K562 (cell line): ENCODE measurements around the gene OR10J1. TPM values are rescaled to one million over a fixed set of nuclear protein-coding genes. Genes with fewer than 3 reads are reported as not detected.

ENCODE experiments used
- ATAC-seq: fragments of 200-7000 bp; cut with Tn5 transposase; 3 replicates; pipeline ENCODE4 v1.9.1; 2020; ENCODE audit warnings: moderate library complexity
- BruUV-seq: library from RNA; stranded (reverse); fragments of 400-500 nt; replicated peaks from 2 replicates; lab custom pipeline; 2021; lab: Mats Ljungman, UMichigan
- CTCF ChIA-PET: fragments of 300-600 bp; formaldehyde crosslinking; extraction: SDS; loops from one replicate; lab custom pipeline; 2021; ENCODE audit warnings: low intra/inter-chr PET ratio; lab: Yijun Ruan, JAX
- POLR2A ChIA-PET: fragments of 300-600, 350-650 bp; sonication (Branson Sonifier 250); formaldehyde crosslinking; extraction: SDS; loops from one replicate; lab custom pipeline; 2021; ENCODE audit warnings: antibody characterized with exemption, inconsistent platforms; lab: Yijun Ruan, JAX
- DNase-seq, 4 experiments: peaks; one replicate each; pipeline versions ENCODE4 v3.0.0 to v3.0.0-alpha.2; 2011 to 2018; ENCODE audit warnings: low spot score in 3 of 4, mixed read lengths in 3 of 4; ENCODE audit errors: extremely low read depth in 1 of 4
- FAIRE-seq: peaks from 2 replicates; lab custom pipeline; 2011; peaks lifted over from hg19 to GRCh38; lab: Jason Lieb, UNC
- H2AFZ ChIP-seq: 2 replicates; pipeline ENCODE4 v1.6.0; 2011; ENCODE audit warnings: low read depth, low read length, control low read depth, inconsistent platforms
- H3K27ac ChIP-seq: fragments of 200-600 bp; 3 replicates; pipeline ENCODE4 v1.8.0; 2011; ENCODE audit warnings: low read depth, mild to moderate bottlenecking, control low read depth, inconsistent platforms, low read length, moderate library complexity, mixed read lengths; ENCODE audit errors: extremely low read depth
- H3K27me3 ChIP-seq, 2 experiments: fragments of 300-600 bp in 1 of 2; 2 replicates in 1 of 2; 3 replicates in 1 of 2; pipeline versions ENCODE4 v1.6.0 to v1.8.0; 2011; ENCODE audit warnings: inconsistent platforms in 2 of 2, low read length in 2 of 2, mild to moderate bottlenecking in 1 of 2, mixed read lengths in 1 of 2, moderate library complexity in 1 of 2; ENCODE audit not compliant: control insufficient read depth in 2 of 2, insufficient read depth in 2 of 2
- H3K36me3 ChIP-seq: fragments of 300-600 bp; 3 replicates; pipeline ENCODE4 v1.8.0; 2011; ENCODE audit warnings: mild to moderate bottlenecking, low read length, inconsistent platforms; ENCODE audit not compliant: control insufficient read depth, insufficient read depth
- H3K4me1 ChIP-seq, 2 experiments: fragments of 200-600 bp in 1 of 2; replicated peaks in 1 of 2; 2 replicates in 1 of 2; 3 replicates in 1 of 2; pipeline versions ENCODE4 v1.5.1 to v1.8.0; 2011; ENCODE audit warnings: inconsistent platforms in 2 of 2, low read length in 2 of 2, mild to moderate bottlenecking in 1 of 2, mixed read lengths in 1 of 2, moderate library complexity in 1 of 2; ENCODE audit not compliant: control insufficient read depth in 2 of 2, insufficient read depth in 2 of 2
- H3K4me2 ChIP-seq: 2 replicates; pipeline ENCODE4 v1.6.1; 2011; ENCODE audit warnings: low read length, control low read depth, inconsistent platforms, mixed read lengths; ENCODE audit not compliant: insufficient read depth
- H3K4me3 ChIP-seq: fragments of 200-600 bp; sonication (generic), shearing (Covaris generic); 2 replicates; pipeline ENCODE4 v1.5.1; 2016; ENCODE audit warnings: control low read depth, inconsistent platforms
- H3K79me2 ChIP-seq: fragments of 200-600 bp; 3 replicates; pipeline ENCODE4 v1.8.0; 2011; ENCODE audit warnings: low read length, inconsistent platforms; ENCODE audit not compliant: control insufficient read depth, insufficient read depth
- H3K9ac ChIP-seq, 2 experiments: 2 replicates each; pipeline versions ENCODE4 v1.6.0 to v1.6.1; 2011; ENCODE audit warnings: low read depth in 2 of 2, low read length in 2 of 2, control low read depth in 1 of 2, inconsistent platforms in 1 of 2, mild to moderate bottlenecking in 1 of 2, mixed read lengths in 1 of 2; ENCODE audit not compliant: insufficient read depth in 1 of 2
- H3K9me1 ChIP-seq: one replicate; pipeline ENCODE4 v1.6.0; 2011; ENCODE audit warnings: inconsistent platforms, mild to moderate bottlenecking, low read length, moderate library complexity; ENCODE audit not compliant: control insufficient read depth, insufficient read depth
- H3K9me3 ChIP-seq: replicated peaks from 2 replicates; pipeline ENCODE4 v1.5.1; 2011; ENCODE audit warnings: low read depth, low read length, inconsistent platforms; ENCODE audit not compliant: control insufficient read depth, insufficient read depth
- H4K20me1 ChIP-seq: replicated peaks from 2 replicates; pipeline ENCODE4 v1.6.1; 2011; ENCODE audit warnings: low read length, inconsistent platforms, mixed read lengths; ENCODE audit not compliant: control insufficient read depth, insufficient read depth
- CBX3 ChIP-seq, 2 experiments: IDR thresholded peaks; 1 replicate in 1 of 2; 2 replicates in 1 of 2; pipeline ENCODE4 v1.6.1; 2012; ENCODE audit warnings: inconsistent platforms in 2 of 2, low read length in 2 of 2, borderline replicate concordance in 1 of 2, control low read depth in 1 of 2
- CCAR2 ChIP-seq: fragments of 200-400 bp; formaldehyde crosslinking; IDR thresholded peaks from 2 replicates; pipeline ENCODE4 v1.6.1; 2017; ENCODE audit warnings: mild to moderate bottlenecking, low read depth, low read length
- CEBPG ChIP-seq, 3 experiments: fragments of 200-800 bp in 1 of 3; sonication (Bioruptor generic) in 1 of 3; sonication (generic) in 1 of 3; formaldehyde crosslinking in 1 of 3; IDR thresholded peaks in 2 of 3; conservative IDR thresholded peaks in 1 of 3; 2 replicates each; pipeline versions ENCODE4 v1.6.1 to v1.8.0; 2016 to 2022; ENCODE audit warnings: missing compliant biosample characterization in 2 of 3, missing genetic modification characterization in 2 of 3, mild to moderate bottlenecking in 1 of 3, missing genetic modification reagents in 1 of 3
- EP400 ChIP-seq: fragments of 450-650 bp; IDR thresholded peaks from 2 replicates; pipeline ENCODE4 v1.6.1; 2017; ENCODE audit warnings: antibody characterized with exemption, mild to moderate bottlenecking, moderate library complexity
- HCFC1 ChIP-seq: IDR thresholded peaks from 2 replicates; pipeline ENCODE4 v1.6.1; 2012; ENCODE audit warnings: low read depth, low read length, improper control_type of control experiment
- HMG20B ChIP-seq: fragments of 250-450 bp; sonication (Bioruptor Pico); IDR thresholded peaks from 2 replicates; pipeline ENCODE4 v1.5.0; 2021; ENCODE audit warnings: mild to moderate bottlenecking
- IFI16 ChIP-seq: fragments of 250-450 bp; sonication (Bioruptor Pico); IDR thresholded peaks from 2 replicates; pipeline ENCODE4 v2.1.2; 2022; ENCODE audit warnings: mild to moderate bottlenecking, inconsistent platforms
- IRF2 ChIP-seq: sonication (generic); formaldehyde crosslinking; IDR thresholded peaks from 2 replicates; pipeline ENCODE4 v1.8.1; 2022; ENCODE audit warnings: mild to moderate bottlenecking, missing genetic modification reagents
- MCM7 ChIP-seq, 2 experiments: fragments of 450-650 bp; IDR thresholded peaks; 2 replicates each; pipeline ENCODE4 v1.6.1; 2016 to 2018
- SMAD3 ChIP-seq: fragments of 450-650 bp; formaldehyde crosslinking; conservative IDR thresholded peaks from 2 replicates; pipeline ENCODE4 v1.4.0; 2020; ENCODE audit warnings: mild to moderate bottlenecking
- SRSF3 ChIP-seq: fragments of 200-400 bp; formaldehyde crosslinking; IDR thresholded peaks from 2 replicates; pipeline ENCODE4 v1.6.1; 2016; ENCODE audit warnings: mild to moderate bottlenecking, low read length, moderate library complexity; ENCODE audit not compliant: insufficient read depth
- TAF1 ChIP-seq: IDR thresholded peaks from 2 replicates; pipeline ENCODE4 v1.6.1; 2011; ENCODE audit warnings: mild to moderate bottlenecking, low read length, moderate library complexity; ENCODE audit not compliant: insufficient read depth, control insufficient read depth, severe bottlenecking; ENCODE audit errors: extremely low read depth
- TOE1 ChIP-seq, 2 experiments: fragments of 450-650 bp in 1 of 2; sonication (generic) in 1 of 2; formaldehyde crosslinking in 1 of 2; IDR thresholded peaks; 2 replicates each; pipeline versions ENCODE4 v1.7.1 to v1.8.0; 2016 to 2022; ENCODE audit warnings: borderline replicate concordance in 2 of 2, mild to moderate bottlenecking in 2 of 2, antibody characterized with exemption in 1 of 2, inconsistent platforms in 1 of 2, low read depth in 1 of 2, missing genetic modification reagents in 1 of 2, moderate library complexity in 1 of 2
- ZBTB34 ChIP-seq: fragments of 250-450 bp; sonication (Bioruptor Pico); IDR thresholded peaks from 2 replicates; pipeline ENCODE4 v1.8.0; 2021; ENCODE audit warnings: mild to moderate bottlenecking, moderate library complexity
- ZBTB8A ChIP-seq: fragments of 450-650 bp; IDR thresholded peaks from 2 replicates; pipeline ENCODE4 v1.6.1; 2018; ENCODE audit warnings: mild to moderate bottlenecking, moderate library complexity; ENCODE audit not compliant: partially characterized antibody
- ZKSCAN1 ChIP-seq: fragments of 150-350 bp; IDR thresholded peaks from 2 replicates; pipeline ENCODE4 v1.6.1; 2016; ENCODE audit warnings: low read depth, low read length
- ZNF232 ChIP-seq: sonication (generic); formaldehyde crosslinking; IDR thresholded peaks from 2 replicates; pipeline ENCODE4 v1.8.0; 2022; ENCODE audit warnings: mild to moderate bottlenecking, missing genetic modification reagents
- ZNF354B ChIP-seq: fragments of 250-450 bp; sonication (Bioruptor Pico); IDR thresholded peaks from 2 replicates; pipeline ENCODE4 v1.4.0; 2020
- ZNF384 ChIP-seq: IDR thresholded peaks from 2 replicates; pipeline ENCODE4 v1.6.1; 2012; ENCODE audit warnings: low read depth, low read length, improper control_type of control experiment
- ZNF584 ChIP-seq: fragments of 200-800 bp; sonication (Bioruptor generic); IDR thresholded peaks from 2 replicates; pipeline ENCODE4 v1.6.1; 2016; ENCODE audit warnings: low read depth, mild to moderate bottlenecking, missing genetic modification characterization, missing compliant biosample characterization
- ZNF644 ChIP-seq: fragments of 200-800 bp; sonication (Bioruptor generic); IDR thresholded peaks from 2 replicates; pipeline ENCODE4 v1.6.1; 2016; ENCODE audit warnings: low read depth, missing genetic modification characterization, missing compliant biosample characterization
- ZNF778 ChIP-seq: fragments of 450-650 bp; formaldehyde crosslinking; IDR thresholded peaks from 2 replicates; pipeline ENCODE4 v1.4.0; 2020; ENCODE audit warnings: mild to moderate bottlenecking, moderate library complexity
- WGBS: fragments of 100-300 bp; shearing (Covaris generic); methylation state at CpG from one replicate; pipeline ENCODE4 v1.1.6; 2016; ENCODE audit warnings: low coverage, mixed read lengths; ENCODE audit not compliant: insufficient coverage; ENCODE audit errors: missing lambda C conversion rate; 5-methylcytosine and 5-hydroxymethylcytosine counted together
- in situ Hi-C: fragments of 300-500 bp; cut with MboI; formaldehyde crosslinking; loops from 4 replicates; pipeline ENCODE4 v1.15.0; 2018; ENCODE audit warnings: inconsistent platforms, mixed read lengths
- intact Hi-C: fragments of 100-400 bp; cut with micrococcal nuclease; formaldehyde crosslinking; loops from 2 replicates; pipeline ENCODE4 v1.14.2; 2022
- polyA plus RNA-seq, 8 experiments: library from polyadenylated mRNA; depleted of rRNA in 4 of 8; stranded (reverse) in 5 of 8; unstranded in 3 of 8; fragments of >200 nt; fragmentation: Nextera tagmentation in 2 of 8; fragmentation: Illumina TruSeq in 1 of 8; extraction: Ambion mirVana in 2 of 8; extraction: Trizol in 1 of 8; gene quantifications; 2 replicates each; pipeline versions ENCODE4 v1.2.1 to v1.2.3, GENCODE V29; 2011 to 2014; ENCODE audit warnings: inconsistent platforms in 1 of 8, missing spikeins in 1 of 8
- total RNA-seq, 7 experiments: library from RNA; depleted of rRNA in 6 of 7; stranded (reverse); fragments of >200 nt in 6 of 7; fragmentation: Illumina TruSeq in 2 of 7; extraction: Trizol in 2 of 7; gene quantifications; 2 replicates each; pipeline versions ENCODE4 v1.2.1 to v1.2.3, GENCODE V29; 2011 to 2021; ENCODE audit warnings: low replicate concordance in 1 of 7

Gene OR10J1
- total and polyA plus RNA-seq, 9 of the 15 experiments (the other 6 are each of a cell fraction or from before 2014, with no cell fraction given): not detected

GRCh38 chr1:159469921-159470533 lies 30.5 kb downstream of the OR10J1 start (continued):
- TF ChIP-seq TAF1: no peak
- no peak for TF ChIP-seq ZNF644 (tag)
- no peak for TF ChIP-seq ZNF232 (CRISPR knock-in tag)
- TF ChIP-seq HCFC1: no peak
- TF ChIP-seq TOE1 (IDR thresholded peaks at IDR 0.05; ENCODE audit: borderline replicate concordance): no peak
- TF ChIP-seq TOE1 (CRISPR knock-in tag; IDR thresholded peaks at IDR 0.05; ENCODE audit: borderline replicate concordance, low read depth): no peak
- TF ChIP-seq SRSF3: no peak

GRCh38 chr1:159473335-159473734 lies 33.8 kb downstream of the OR10J1 start:
- FAIRE-seq: no peak
- no peak for DNase-seq
- Histone ChIP-seq H3K9me1 (no peaks in the 10 kb centered on the region), H3K36me3 (no peaks in the 10 kb centered on the region), H3K4me1 (no peaks in the 10 kb centered on the region), H3K27ac (no peak overlapping the region), H3K9ac (no peak overlapping the region), H4K20me1 (no peaks in the 10 kb centered on the region), H3K79me2 (no peaks in the 10 kb centered on the region), H2AFZ (no peak overlapping the region), H3K4me2 (no peak overlapping the region), H3K4me3 (no peak overlapping the region), H3K9me3 (0 out of 2 replicates have a peak, but pooled peaks cover 2% of the 10 kb centered on the region), H3K27me3 (no peaks in the 10 kb centered on the region)
- CTCF ChIA-PET: no interaction called here
- no peak for ATAC-seq
- in situ Hi-C loops: no loop called here
- no TSS peak for BruUV-seq
- 0% methylated on average over 1 of the region's 1 CpG for WGBS
- POLR2A ChIA-PET: no interaction called here
- intact Hi-C loops: no loop called here
- TF ChIP-seq ZBTB8A (no peak), CBX3 (IDR thresholded peaks at IDR 0.05; ENCODE audit: borderline replicate concordance in 1 of 2, low read length in 2 of 2) (no peak), HMG20B (CRISPR knock-in tag) (no peak), EP400 (no peak), CEBPG (CRISPR knock-in tag; IDR thresholded peaks at IDR 0.05) (no peak), CEBPG (tag; conservative IDR thresholded peaks at IDR 0.05 in 1 of 2, IDR thresholded peaks at IDR 0.05 in 1 of 2) (no peak), IFI16 (CRISPR knock-in tag) (no peak), SMAD3 (CRISPR knock-in tag) (no peak), ZNF354B (CRISPR knock-in tag) (no peak), ZKSCAN1 (no peak), IRF2 (CRISPR knock-in tag) (no peak), ZNF584 (CRISPR knock-in tag) (no peak), MCM7 (IDR thresholded peaks at IDR 0.05) (no peak), ZNF778 (CRISPR knock-in tag) (no peak), ZNF384 (no peak), CCAR2 (no peak), ZBTB34 (CRISPR knock-in tag) (no peak)
